Superior temporal gyrus (tissue), 1 donor: ENCODE data around the gene FBXW10.
A peak's percentile ranks its signal among the peaks of the same experiment; 100 is the strongest.
"Not testable (repeated sequence)": the region's sequence is repeated elsewhere in the genome, so short reads cannot be mapped to it uniquely, and the experiment has no call there.

Source experiments
- DNase-seq: peaks from one replicate; pipeline ENCODE4 v3.0.0-alpha.2; 2016; ENCODE audit errors: extremely low spot score

FBXW10 gene

GRCh38 chr17:18747501-18747900 lies 3.6 kb downstream of the FBXW10 start:
- DNase-seq: not testable (repeated sequence)

- DNase-seq: not testable (repeated sequence)
Measured at GRCh38 chr17:18750242-18750641, 6.4 kb downstream of the FBXW10 start.

- DNase-seq: not testable (repeated sequence)
Measured at GRCh38 chr17:18753829-18754409, 10.1 kb downstream of the FBXW10 start.

GRCh38 chr17:18755969-18756368 lies 12.1 kb downstream of the FBXW10 start:
- not testable (repeated sequence) for DNase-seq

- DNase-seq: not testable (repeated sequence)
Measured at GRCh38 chr17:18757368-18758044, 13.7 kb downstream of the FBXW10 start.

GRCh38 chr17:18758344-18758743 lies 14.5 kb downstream of the FBXW10 start:
- DNase-seq: not testable (repeated sequence)

- not testable (repeated sequence) for DNase-seq
Measured at GRCh38 chr17:18760221-18760620, 16.4 kb downstream of the FBXW10 start.

- DNase-seq: not testable (repeated sequence)
Measured at GRCh38 chr17:18770572-18770971, 26.7 kb downstream of the FBXW10 start.

- DNase-seq: not testable (repeated sequence)
Measured at GRCh38 chr17:18771066-18771465, 27.2 kb downstream of the FBXW10 start.

- DNase-seq: no peak
Measured at GRCh38 chr17:18772471-18772870, 28.6 kb downstream of the FBXW10 start.

GRCh38 chr17:18780991-18781718 lies 37.3 kb downstream of the FBXW10 start, which contains the start of gene TVP23B:
Gene TVP23B (plus strand): TSS chr17:18781183. CDS start chr17:18781294, 111 bp downstream.
- DNase-seq: peak; percentile 93

GRCh38 chr17:18781805-18782204 lies 38.0 kb downstream of the FBXW10 start:
- not testable (repeated sequence) for DNase-seq

- not testable (repeated sequence) for DNase-seq
Measured at GRCh38 chr17:18785933-18786332, 42.1 kb downstream of the FBXW10 start.

GRCh38 chr17:18786890-18787289 lies 43.0 kb downstream of the FBXW10 start:
- not testable (repeated sequence) for DNase-seq

- not testable (repeated sequence) for DNase-seq
Measured at GRCh38 chr17:18791402-18791801, 47.5 kb downstream of the FBXW10 start.

GRCh38 chr17:18794841-18795240 lies 51.0 kb downstream of the FBXW10 start:
- not testable (repeated sequence) for DNase-seq

GRCh38 chr17:18796887-18797286 lies 53.0 kb downstream of the FBXW10 start:
- not testable (repeated sequence) for DNase-seq

GRCh38 chr17:18803458-18804245 lies 59.8 kb downstream of the FBXW10 start:
- DNase-seq: not testable (repeated sequence)

GRCh38 chr17:18815924-18816323 lies 72.1 kb downstream of the FBXW10 start:
- not testable (repeated sequence) for DNase-seq

- peak; percentile 88 for DNase-seq
Measured at GRCh38 chr17:18816489-18817371, 72.9 kb downstream of the FBXW10 start.

- DNase-seq: not testable (repeated sequence)
Measured at GRCh38 chr17:18821430-18821829, 77.6 kb downstream of the FBXW10 start.
